HG03135 (cell line): ENCODE data around the gene UMAD1.
"Not testable (repeated sequence)": the region's sequence is repeated elsewhere in the genome, so short reads cannot be mapped to it uniquely, and the experiment has no call there.

Experiments
- ATAC-seq: cut with Tn5 transposase; IDR thresholded peaks from one replicate; pipeline ENCODE4 v1.9.1; 2021; ENCODE audit warnings: mild to moderate bottlenecking, moderate library complexity; ENCODE audit not compliant: unreplicated experiment

The UMAD1 gene

DNA sequence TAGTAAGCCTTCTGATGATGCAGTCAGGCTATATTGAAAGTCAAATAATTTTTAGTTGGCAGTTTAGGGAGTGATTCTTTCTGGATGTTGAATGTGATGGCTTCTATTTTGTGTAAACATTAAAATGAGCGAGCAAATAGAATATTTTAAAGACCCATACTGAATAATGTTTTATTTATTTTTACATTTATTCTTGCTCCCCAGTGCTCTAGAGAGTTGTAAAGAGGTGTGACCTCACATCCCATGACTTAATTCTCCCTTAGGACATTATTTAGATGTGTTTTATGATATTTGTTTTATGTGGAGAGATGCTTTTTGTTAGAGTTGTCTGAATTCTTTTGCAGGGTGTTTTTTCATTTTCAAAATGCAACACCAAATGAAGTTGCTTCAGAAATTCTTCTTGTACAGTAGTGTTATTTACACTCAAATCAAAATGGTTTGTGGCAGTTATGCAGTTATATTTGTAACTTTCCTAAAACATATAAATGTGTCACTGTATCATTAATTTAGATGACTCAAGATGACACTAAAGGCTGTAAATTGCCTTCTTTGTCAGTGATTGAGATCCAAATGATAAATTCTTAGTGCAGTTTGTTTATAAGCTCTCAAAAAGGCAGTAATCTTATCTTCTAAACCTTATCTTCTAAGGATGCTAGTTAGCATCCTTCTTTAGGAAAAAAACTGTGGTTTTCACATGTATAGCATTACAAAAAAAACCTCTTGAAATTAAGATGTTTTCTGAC, 12.4 kb downstream of the UMAD1 start:
- ATAC-seq, result no peak

DNA sequence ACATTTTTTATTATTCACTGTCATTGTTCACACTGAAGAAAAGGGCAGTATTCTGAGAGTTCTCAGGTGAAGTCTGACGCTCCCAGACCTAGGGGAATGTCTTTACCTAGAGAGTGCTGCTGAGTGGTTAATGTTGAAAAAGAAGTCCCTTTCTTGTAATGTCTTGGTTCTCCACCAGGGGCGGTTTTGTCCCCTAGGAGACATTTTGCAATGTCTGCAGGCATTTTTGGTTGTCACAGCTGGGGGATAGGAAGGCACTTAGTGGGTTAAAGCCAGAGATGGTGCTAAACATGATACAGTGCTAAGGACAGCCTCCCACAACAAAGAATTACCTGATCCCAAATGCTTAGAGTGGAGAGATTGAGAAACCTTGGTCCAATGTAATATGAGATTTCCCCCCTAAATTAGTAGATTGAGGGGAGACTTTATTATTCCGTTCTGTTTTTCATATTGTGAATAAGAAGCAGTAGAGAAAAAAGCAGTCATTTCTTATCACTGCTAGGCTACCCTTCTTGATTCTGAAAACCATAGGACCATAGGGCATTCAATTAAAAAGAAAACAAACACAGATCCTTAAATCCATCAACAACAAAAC, 13.1 kb downstream of the UMAD1 start:
- ATAC-seq, result no peak

- no peak for ATAC-seq
These were observed 14.6 kb downstream of the UMAD1 start for GRCh38 chr7:7654964-7655715.

DNA sequence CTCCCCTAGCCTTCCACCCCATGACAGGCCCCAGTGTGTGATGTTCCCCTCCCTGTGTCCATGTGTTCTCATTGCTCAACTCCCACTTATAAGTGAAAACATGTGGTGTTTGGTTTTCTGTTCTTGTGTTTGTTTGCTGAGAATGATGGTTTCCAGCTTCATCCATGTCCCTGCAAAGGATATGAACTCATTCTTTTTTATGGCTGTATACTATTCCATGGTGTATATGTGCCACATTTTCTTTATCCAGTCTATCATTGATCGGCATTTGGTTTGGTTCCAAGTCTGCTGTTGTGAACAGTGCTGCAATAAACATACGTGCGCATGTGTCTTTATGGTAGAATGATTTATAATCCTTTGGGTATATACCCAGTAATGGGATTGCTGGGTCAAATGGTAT, 15.9 kb downstream of the UMAD1 start:
- ATAC-seq, result not testable (repeated sequence)

GRCh38 chr7:7662527-7662926, 22.0 kb downstream of the UMAD1 start:
- ATAC-seq, result no peak

DNA sequence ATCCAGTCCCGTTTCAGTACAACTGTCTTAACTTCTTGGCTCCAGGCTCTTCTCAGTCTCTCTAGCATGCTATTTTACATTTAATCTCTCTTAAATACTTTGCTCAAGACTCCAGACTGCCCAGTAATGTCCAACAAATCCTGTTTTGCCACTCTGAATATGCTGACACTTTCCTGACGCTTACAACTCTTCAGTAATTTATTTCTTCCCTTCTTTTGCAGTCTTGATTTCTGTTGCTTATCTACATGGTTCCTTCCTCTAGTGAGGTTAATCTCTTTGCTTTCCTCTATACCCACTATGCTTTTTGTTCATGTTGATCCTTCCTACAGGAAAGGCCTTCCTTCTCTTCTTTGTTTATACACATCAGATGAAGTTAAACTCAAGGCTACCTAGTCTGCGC, 23.7 kb downstream of the UMAD1 start:
- ATAC-seq, result no peak

- no peak for ATAC-seq
These were observed 24.5 kb downstream of the UMAD1 start for GRCh38 chr7:7665031-7665430.

- ATAC-seq, result no peak
These were observed 26.6 kb downstream of the UMAD1 start for GRCh38 chr7:7667187-7667586.

GRCh38 chr7:7668706-7669105, 28.2 kb downstream of the UMAD1 start:
- no peak for ATAC-seq

- ATAC-seq, result no peak
These were observed 29.9 kb downstream of the UMAD1 start for GRCh38 chr7:7670490-7670889.

DNA sequence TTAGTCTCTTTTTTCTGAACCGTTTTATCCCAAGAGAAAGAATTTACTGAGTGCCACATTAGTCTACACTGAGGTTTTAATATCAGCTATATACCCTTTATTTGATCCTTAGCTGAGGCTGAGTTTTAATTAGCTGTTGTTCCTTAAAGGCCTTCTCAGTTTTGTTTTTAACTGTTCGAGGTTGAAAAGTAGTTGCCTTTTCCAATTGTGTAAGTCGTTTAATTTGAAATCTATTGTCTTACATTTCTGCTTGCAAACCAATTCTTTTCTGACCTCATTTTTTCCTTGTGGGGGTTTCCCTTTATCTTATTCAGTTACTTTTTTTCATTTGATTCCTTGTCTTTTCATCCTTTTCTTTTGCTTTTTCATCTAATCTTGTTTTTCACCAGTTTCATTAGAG, 30.8 kb downstream of the UMAD1 start:
- no peak for ATAC-seq

DNA sequence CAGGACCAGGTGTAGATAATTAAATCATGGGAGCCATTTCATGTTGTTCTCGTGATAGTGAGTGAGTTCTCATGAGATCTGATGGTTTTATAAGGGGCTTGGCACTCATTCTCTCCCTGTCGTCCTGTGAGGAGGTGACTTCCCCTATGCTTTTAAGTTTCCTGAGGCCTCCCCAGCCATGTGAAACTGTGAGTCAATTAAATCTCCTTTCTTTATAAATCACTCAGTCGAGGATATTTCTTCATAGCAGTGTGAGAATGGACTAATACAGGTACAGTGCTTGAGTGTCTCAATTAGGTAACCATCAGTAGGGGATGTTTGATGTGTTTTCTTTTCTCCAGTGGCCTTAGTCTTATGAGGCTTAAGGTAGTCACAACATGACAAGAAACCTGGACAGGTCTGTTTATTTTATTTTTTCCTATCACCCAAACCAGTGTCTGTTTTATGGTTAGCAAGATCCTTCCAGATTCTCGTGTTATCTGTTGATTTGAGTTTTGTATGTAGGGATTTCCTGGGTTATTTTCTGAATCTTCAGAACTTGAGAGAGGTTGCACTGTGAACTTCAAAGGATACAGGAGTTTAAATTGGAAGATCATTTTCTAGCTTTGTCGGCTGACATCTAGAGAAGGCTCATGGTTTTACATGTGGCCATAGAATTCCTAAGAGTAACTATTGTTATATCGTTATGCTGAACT, 32.1 kb downstream of the UMAD1 start:
- no peak for ATAC-seq

- no peak for ATAC-seq
These were observed 32.6 kb downstream of the UMAD1 start for GRCh38 chr7:7673240-7673550.

GRCh38 chr7:7675686-7676085, 35.1 kb downstream of the UMAD1 start:
- ATAC-seq, result no peak

DNA sequence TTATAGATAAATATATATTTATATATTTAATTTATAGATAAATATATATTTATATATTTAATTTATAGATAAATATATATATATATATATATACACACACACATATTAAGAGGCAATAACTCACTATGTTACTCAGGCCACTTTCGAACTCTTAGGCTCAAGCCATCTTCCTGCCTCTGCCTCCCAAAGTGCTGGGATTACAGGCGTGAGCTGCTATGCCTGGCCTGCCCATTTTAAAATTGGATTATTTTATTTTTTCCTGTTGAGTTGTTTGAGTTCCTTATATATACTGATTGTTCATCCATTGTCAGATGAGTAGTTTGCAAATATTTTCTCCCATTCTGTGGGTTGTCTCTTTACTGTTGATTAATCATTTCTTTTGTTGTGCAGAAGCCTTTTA, 39.1 kb downstream of the UMAD1 start:
- not testable (repeated sequence) for ATAC-seq

DNA sequence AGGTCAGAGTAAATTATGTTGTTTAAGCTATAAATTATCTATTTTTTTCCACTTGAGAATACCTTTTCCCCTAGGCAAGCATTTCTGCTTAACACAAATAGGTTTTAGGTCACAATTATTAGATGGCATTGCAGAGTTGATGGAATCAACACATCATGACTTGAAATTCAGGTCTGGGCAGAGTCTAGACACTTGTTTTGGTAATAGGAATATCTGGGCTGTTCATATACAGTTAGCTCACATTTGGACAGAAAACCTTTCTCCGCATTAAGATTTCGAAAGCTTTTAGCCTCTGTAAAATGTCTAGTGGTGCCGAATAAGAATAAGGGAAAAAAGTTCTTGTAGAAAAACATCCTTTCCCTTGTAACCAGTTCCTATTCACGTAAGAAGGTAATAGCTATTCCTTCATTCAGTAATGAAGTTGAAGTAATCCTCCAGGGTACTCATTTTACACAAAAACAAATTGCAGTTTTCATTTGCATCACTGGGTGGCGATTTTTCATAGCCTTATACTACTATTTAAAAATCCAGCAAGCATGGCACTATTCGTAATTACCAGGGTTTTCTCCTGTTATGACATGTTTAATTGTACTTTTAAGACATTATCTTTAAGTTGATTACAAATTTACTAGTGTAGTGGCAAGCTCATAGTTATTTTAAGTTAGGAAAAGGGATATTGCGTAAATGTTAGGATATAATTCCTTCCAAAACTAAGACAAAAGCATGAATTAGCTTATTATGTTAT, 40.8 kb downstream of the UMAD1 start:
- no peak for ATAC-seq

DNA sequence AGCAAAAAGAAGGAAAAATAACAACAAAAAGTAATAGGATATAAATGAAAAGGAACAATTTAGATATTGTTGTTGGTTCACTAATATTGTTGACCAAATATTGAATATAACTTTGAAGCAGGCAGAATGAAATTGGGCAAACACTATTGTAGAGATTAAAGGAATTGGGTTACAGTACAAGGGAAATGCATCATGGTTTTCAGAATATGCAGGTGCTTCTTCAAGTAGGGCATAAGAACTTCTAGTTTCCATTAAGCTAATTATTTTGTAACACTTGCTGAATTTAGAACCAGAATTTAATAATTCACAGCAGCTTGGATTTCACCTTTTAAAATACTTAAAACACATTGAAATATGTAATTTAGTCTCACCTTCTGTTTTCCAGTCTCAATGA, 41.4 kb downstream of the UMAD1 start:
- no peak for ATAC-seq

GRCh38 chr7:7682861-7683260, 42.3 kb downstream of the UMAD1 start:
- ATAC-seq, result no peak

GRCh38 chr7:7686811-7687508, 46.4 kb downstream of the UMAD1 start:
- no peak for ATAC-seq

DNA sequence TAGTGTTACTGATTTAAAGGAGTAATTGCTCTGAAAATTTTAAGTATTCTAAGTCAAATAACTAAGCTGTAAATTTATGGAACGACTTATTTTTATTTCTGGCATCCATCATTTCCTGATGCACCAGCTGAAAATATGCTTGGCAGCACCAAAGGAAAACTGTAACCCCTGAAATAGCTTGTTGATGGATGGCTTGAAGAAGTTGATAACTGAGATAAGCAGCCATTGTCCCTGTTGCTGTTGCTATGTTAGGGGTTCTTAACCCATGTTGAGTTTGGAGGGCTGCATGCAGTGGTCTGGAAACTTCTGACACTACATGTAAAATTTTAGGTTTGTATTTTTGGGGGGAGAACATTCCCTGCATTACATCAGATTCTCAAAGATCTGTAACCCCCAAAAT, 47.2 kb downstream of the UMAD1 start:
- no peak for ATAC-seq
